Measurements from ENCODE around the gene ATP7A. TPM values are rescaled to one million over a fixed set of nuclear protein-coding genes. Genes with fewer than 3 reads are reported as not detected.
A peak's percentile ranks its signal among the peaks of the same experiment; 100 is the strongest.
"Not testable (repeated sequence)": the region's sequence is repeated elsewhere in the genome, so short reads cannot be mapped to it uniquely, and the experiment has no call there.

The ATP7A gene
- total RNA-seq (2014; rRNA removed; shearing (Covaris generic)) = 20.2 and 26.5 TPM in 2 replicates

- Histone ChIP-seq H3K36me3 (0 out of 2 replicates have a peak, but pooled peaks cover 4% of the 10 kb centered on the region), H3K4me3 (peak within 1 kb of the TSS; percentile 53), H3K9me3 (replicated peaks) (no peaks in the 10 kb centered on the region), H3K27ac (peak within 1 kb of the TSS; percentile 59), H3K27me3 (replicated peaks) (no peaks in the 10 kb centered on the region), H3K4me1 (replicated peaks) (peaks cover 12% of the 10 kb centered on the region)
- DNase-seq (ENCODE audit: low read depth in 1 of 2, low spot score in 2 of 2) = peak; percentile 80 to 95
Observed at GRCh38 chrX:77910108-77910840, at the start of gene ATP7A. Gene ATP7A, plus strand, starts transcription at chrX:77910693. Its CDS starts 60,949 bp downstream, at chrX:77971642.

GRCh38 chrX:77875372-77875771 is 35.1 kb upstream of the ATP7A start:
- Histone ChIP-seq H3K36me3 (no peaks in the 10 kb centered on the region; the same call in 1 of the 2 replicates), H3K4me3 (no peak overlapping the region), H3K4me1 (replicated peaks) (no peaks in the 10 kb centered on the region), H3K9me3 (replicated peaks) (no peaks in the 10 kb centered on the region), H3K27ac (no peak overlapping the region), H3K27me3 (replicated peaks) (no peaks in the 10 kb centered on the region)
- no peak for DNase-seq (ENCODE audit: low read depth in 1 of 2, low spot score in 2 of 2)

DNA sequence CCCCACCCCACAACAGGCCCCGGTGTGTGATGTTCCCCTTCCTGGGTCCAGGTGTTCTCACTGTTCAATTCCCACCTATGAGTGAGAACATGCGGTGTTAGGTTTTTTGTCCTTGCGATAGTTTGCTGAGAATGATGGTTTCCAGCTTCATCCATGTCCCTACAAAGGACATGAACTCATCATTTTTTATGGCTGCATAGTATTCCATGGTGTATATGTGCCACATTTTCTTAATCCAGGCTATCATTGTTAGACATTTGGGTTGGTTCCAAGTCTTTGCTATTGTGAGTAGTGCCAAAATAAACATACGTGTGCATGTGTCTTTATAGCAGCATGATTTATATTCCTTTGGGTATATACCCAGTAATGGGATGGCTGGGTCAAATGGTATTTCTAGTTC is 29.1 kb upstream of the ATP7A start:
- H3K9me3 ChIP-seq (replicated peaks); H3K27me3 ChIP-seq (replicated peaks); H3K27ac ChIP-seq; H3K4me3 ChIP-seq; H3K36me3 ChIP-seq; DNase-seq (ENCODE audit: low read depth in 1 of 2, low spot score in 2 of 2); H3K4me1 ChIP-seq (replicated peaks): not testable (repeated sequence)

- no peaks in the 10 kb centered on the region for H3K4me1 ChIP-seq (replicated peaks)
- H3K27me3 ChIP-seq (replicated peaks) = no peaks in the 10 kb centered on the region
- peaks cover 4% of the 10 kb centered on the region; the same call in 1 of the 2 replicates for H3K36me3 ChIP-seq
- H3K4me3 ChIP-seq = no peak overlapping the region
- H3K9me3 ChIP-seq (replicated peaks) = no peaks in the 10 kb centered on the region
- no peak overlapping the region for H3K27ac ChIP-seq
- DNase-seq (ENCODE audit: low read depth in 1 of 2, low spot score in 2 of 2) = no peak
Observed at GRCh38 chrX:77892887-77893286, 17.6 kb upstream of the ATP7A start.

DNA sequence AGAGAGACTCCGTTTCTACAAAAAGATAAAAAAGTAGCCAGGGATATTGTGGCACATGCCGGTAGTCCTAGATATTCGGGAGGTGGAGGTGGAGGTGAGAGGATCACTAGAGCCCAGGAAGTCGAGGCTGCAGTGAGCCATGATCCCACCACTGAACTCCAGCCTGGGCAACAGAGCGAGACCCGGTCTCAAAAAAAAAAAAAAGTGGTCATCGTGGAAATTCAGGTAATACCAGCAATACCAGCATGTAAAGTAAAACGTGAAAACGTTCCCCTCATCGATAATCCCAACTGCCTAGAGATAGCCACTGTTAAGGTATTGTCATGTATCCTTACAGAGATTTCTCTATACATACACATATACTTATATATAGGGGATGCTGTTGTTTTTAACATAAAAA is 16.8 kb upstream of the ATP7A start:
- no peaks in the 10 kb centered on the region for H3K27me3 ChIP-seq (replicated peaks)
- peaks cover 4% of the 10 kb centered on the region; the same call in 1 of the 2 replicates for H3K36me3 ChIP-seq
- H3K4me3 ChIP-seq = no peak overlapping the region
- H3K9me3 ChIP-seq (replicated peaks) = no peaks in the 10 kb centered on the region
- DNase-seq (ENCODE audit: low read depth in 1 of 2, low spot score in 2 of 2) = no peak
- H3K27ac ChIP-seq = no peak overlapping the region
- no peaks in the 10 kb centered on the region for H3K4me1 ChIP-seq (replicated peaks)

DNA sequence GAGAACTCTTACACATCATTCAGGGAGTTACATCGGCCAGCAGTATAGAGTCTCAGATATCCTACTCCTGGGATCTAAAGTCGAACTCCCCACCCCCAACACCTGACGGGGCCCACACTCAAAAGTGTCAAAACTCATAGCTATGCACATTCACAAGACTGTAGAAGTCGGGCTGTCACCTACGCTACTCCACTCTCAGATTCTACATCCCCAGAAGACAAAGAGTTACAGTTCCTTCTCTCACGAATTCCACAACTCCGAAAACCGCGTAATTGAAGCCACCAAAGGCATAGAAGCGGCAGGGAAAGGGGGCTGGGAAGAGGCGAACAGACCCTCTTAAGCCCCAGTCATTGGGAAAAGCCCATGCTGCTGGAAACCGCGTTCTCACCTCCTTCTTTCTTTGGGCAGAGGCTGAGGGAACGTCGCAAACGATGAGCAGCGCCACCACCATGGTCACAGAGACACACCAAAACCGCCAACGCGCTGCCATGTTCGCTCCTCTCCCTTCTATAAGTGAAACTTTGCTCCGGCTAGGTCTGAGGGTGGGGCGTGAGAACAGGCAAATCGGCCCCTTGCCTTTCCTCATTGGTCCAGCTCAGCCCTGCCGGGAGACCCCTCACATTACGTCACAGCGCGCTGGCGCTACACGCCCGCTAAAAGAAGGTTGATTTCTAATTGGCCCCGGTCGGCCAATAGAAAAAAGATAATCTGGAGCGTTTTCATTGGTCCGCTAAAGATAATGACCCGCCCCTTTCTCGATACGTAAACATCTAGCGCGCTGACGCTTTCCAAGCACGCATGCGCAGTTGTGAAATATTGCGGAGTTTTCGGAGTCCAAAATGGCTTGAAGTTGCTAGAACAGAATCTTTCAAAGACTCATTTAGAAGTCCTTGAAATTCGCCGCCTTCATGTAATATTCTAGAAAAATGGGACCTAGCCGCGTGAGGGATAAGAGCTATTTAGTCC is 15.3 kb upstream of the ATP7A start, which contains the start of gene MAGT1:
MAGT1 (minus strand) TSS at position 515 of the 966 bp plus-strand sequence; CDS start at position 490, 25 bp downstream.
- Histone ChIP-seq H3K9me3 (replicated peaks) (no peaks in the 10 kb centered on the region), H3K27me3 (replicated peaks) (no peaks in the 10 kb centered on the region), H3K27ac (peak within 1 kb of the TSS; percentile 93), H3K36me3 (no peaks in the 10 kb centered on the region), H3K4me3 (peak within 1 kb of the TSS; percentile 54), H3K4me1 (replicated peaks) (no peaks in the 10 kb centered on the region)
- DNase-seq (ENCODE audit: low read depth in 1 of 2, low spot score in 2 of 2) = peak; percentile 93 to 94

GRCh38 chrX:77899081-77899828 is 11.2 kb upstream of the ATP7A start, which contains the start of gene COX7B:
Gene COX7B, plus strand, starts transcription at chrX:77899468. Its CDS starts 86 bp downstream, at chrX:77899554.
- DNase-seq (ENCODE audit: low read depth in 1 of 2, low spot score in 2 of 2) = peak; percentile 66 to 93
- no peaks in the 10 kb centered on the region for H3K4me1 ChIP-seq (replicated peaks)
- H3K27me3 ChIP-seq (replicated peaks) = no peaks in the 10 kb centered on the region
- no peaks in the 10 kb centered on the region for H3K9me3 ChIP-seq (replicated peaks)
- peak within 1 kb of the TSS; percentile 46 for H3K4me3 ChIP-seq
- H3K36me3 ChIP-seq = peaks cover 4% of the 10 kb centered on the region; the same call in 1 of the 2 replicates
- peak within 1 kb of the TSS; percentile 81 for H3K27ac ChIP-seq

GRCh38 chrX:77900688-77901087 is 9.8 kb upstream of the ATP7A start:
- DNase-seq (ENCODE audit: low read depth in 1 of 2, low spot score in 2 of 2) = no peak
- H3K36me3 ChIP-seq = peaks cover 9% of the 10 kb centered on the region; the same call in 1 of the 2 replicates

GRCh38 chrX:77901506-77901905 is 9.0 kb upstream of the ATP7A start:
- no peak for DNase-seq (ENCODE audit: low read depth in 1 of 2, low spot score in 2 of 2)
- peaks cover 13% of the 10 kb centered on the region; the same call in 1 of the 2 replicates for H3K36me3 ChIP-seq
- no peak overlapping the region for H3K4me3 ChIP-seq
- no peaks in the 10 kb centered on the region for H3K4me1 ChIP-seq (replicated peaks)
- H3K27me3 ChIP-seq (replicated peaks) = no peaks in the 10 kb centered on the region
- no peak overlapping the region for H3K27ac ChIP-seq
- H3K9me3 ChIP-seq (replicated peaks) = no peaks in the 10 kb centered on the region

More at GRCh38 chrX:77900688-77901087, 9.8 kb upstream of the ATP7A start:
- peak overlapping the region; percentile 46 for H3K4me3 ChIP-seq
- no peaks in the 10 kb centered on the region for H3K4me1 ChIP-seq (replicated peaks)
- no peaks in the 10 kb centered on the region for H3K27me3 ChIP-seq (replicated peaks)
- no peaks in the 10 kb centered on the region for H3K9me3 ChIP-seq (replicated peaks)
- no peak overlapping the region for H3K27ac ChIP-seq

DNA sequence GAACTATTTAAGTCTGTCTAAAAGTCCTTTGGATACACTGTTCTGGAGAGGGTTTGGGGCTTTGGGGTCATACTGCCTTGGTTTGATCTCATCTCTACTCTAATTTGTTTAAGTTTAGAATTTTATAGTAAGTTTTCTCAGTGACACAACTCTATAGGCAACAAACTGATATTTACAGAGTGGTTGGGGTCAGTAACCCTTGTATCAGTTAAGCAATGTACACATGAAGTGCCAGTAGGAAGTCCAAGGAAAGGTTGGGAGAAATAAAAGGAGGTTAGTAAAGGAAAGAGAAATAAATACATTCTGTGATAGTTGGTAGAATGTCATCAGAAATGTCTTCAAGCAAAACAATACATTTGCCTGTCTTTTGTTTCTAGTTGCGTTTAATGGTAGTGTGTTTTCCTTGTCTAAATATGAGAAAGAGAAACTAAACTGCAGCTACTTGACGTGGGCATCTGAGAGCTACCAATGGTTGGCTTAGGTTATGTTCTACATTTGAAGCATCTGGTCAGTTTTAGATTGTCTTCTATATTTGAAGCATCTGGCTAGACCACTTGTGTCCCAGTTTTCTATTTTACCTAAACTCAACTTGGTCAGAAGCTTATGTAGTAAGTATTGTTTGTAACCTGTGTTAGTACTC is 6.9 kb downstream of the ATP7A start:
- DNase-seq (ENCODE audit: low read depth in 1 of 2, low spot score in 2 of 2) = no peak
- H3K4me3 ChIP-seq = peak overlapping the region; percentile 5; the same call in 1 of the 2 replicates
- H3K27ac ChIP-seq = no peak overlapping the region; the same call in 1 of the 2 replicates
- H3K36me3 ChIP-seq = no peaks in the 10 kb centered on the region
- H3K4me1 ChIP-seq (replicated peaks) = peaks cover 15% of the 10 kb centered on the region
- no peaks in the 10 kb centered on the region for H3K27me3 ChIP-seq (replicated peaks)
- H3K9me3 ChIP-seq (replicated peaks) = no peaks in the 10 kb centered on the region

- H3K9me3 ChIP-seq (replicated peaks) = no peaks in the 10 kb centered on the region
- no peaks in the 10 kb centered on the region for H3K27me3 ChIP-seq (replicated peaks)
- no peaks in the 10 kb centered on the region for H3K36me3 ChIP-seq
- H3K4me1 ChIP-seq (replicated peaks) = peaks cover 8% of the 10 kb centered on the region
- H3K27ac ChIP-seq = no peak overlapping the region
- DNase-seq (ENCODE audit: low read depth in 1 of 2, low spot score in 2 of 2) = no peak
- no peak overlapping the region for H3K4me3 ChIP-seq
Observed at GRCh38 chrX:77918568-77918967, 8.1 kb downstream of the ATP7A start.

- DNase-seq (ENCODE audit: low read depth in 1 of 2, low spot score in 2 of 2); H3K27ac ChIP-seq; H3K4me3 ChIP-seq; H3K9me3 ChIP-seq (replicated peaks); H3K36me3 ChIP-seq; H3K27me3 ChIP-seq (replicated peaks); H3K4me1 ChIP-seq (replicated peaks): not testable (repeated sequence)
Observed at GRCh38 chrX:77919370-77919769, 8.9 kb downstream of the ATP7A start.

GRCh38 chrX:77922787-77923186 is 12.3 kb downstream of the ATP7A start:
- Histone ChIP-seq H3K9me3 (replicated peaks) (no peaks in the 10 kb centered on the region), H3K27ac (no peak overlapping the region), H3K4me3 (no peak overlapping the region), H3K27me3 (replicated peaks) (no peaks in the 10 kb centered on the region), H3K4me1 (replicated peaks) (no peaks in the 10 kb centered on the region), H3K36me3 (no peaks in the 10 kb centered on the region)
- no peak for DNase-seq (ENCODE audit: low read depth in 1 of 2, low spot score in 2 of 2)

All from SJSA1 (cell line).